Measurements from ENCODE around the gene ALKBH7.

The ALKBH7 gene

DNA sequence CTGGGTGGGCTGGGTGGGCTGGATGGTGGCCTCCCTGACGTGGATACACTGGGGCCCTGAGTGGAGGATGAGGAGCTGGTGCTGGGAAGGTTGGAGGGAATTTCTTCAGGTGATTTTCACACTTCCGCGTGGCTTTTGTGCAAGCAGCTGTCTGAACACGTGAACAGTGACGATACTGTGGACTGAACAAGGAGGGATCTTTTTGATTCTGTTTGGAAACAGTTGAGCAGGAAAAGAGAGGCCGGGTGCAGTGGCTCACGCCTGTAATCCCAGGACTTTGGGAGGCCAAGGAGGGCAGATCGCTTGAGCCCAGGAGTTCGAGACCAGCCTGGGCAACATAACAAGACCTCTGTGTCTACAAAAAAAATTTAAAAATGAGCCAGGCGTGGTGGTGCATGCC lies 29.5 kb downstream of the ALKBH7 start:
- DNase-seq, result no peak

DNA sequence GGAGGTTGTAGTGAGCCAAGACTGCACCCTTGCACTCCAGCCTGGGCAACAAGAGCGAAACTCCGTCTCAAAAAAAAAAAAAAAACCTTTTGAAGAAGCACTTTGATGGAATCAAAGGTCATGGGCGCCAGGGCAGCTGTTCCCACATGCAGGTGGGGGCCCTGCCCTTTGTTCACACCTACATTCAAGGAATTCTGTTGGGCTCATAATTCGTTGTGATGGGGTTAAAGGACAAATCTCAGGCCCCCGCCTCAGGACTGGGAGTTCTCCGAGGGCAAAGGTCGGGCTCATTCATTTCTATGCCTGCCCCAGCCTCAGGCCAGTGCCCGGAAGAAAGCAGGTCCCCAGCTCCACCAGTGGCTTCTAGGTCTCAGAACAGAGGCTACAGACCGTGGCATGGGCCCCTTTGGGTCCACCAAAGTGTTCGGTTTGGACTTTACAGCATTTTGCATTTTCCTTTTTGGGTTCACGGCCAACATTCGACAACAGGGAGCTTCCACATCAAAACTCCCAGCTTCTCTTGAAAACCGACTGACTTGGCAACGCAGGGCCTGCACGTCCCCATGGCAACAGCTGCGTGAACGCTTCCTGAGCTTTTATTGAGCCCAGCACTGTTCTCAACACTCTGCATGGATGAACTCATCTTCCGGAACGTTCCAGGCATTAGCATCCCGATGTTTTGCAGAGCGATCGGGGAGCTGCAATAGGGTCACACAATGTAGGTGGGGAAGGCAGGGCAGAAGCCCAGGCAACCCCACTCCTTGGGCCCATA lies 30.4 kb downstream of the ALKBH7 start:
- no peak for DNase-seq

DNA sequence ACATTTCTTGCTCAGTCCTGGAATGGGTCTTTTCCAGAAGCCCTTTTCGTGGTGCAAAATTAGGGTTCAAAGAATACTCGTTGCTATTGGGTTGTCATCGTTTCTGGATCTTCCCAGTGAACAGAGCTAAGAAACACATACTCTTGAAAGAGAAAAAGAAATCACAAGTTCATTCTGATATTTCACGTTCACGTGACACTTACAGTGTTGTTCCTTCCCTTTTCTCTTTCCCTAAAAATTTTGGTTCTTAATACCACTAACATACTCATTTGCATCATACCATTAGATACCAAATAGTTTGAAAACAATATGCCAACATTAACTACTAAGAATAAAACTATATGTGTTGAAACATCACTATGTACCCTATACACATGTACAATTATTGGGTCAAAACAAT lies 33.8 kb downstream of the ALKBH7 start:
- DNase-seq, result no peak

DNA sequence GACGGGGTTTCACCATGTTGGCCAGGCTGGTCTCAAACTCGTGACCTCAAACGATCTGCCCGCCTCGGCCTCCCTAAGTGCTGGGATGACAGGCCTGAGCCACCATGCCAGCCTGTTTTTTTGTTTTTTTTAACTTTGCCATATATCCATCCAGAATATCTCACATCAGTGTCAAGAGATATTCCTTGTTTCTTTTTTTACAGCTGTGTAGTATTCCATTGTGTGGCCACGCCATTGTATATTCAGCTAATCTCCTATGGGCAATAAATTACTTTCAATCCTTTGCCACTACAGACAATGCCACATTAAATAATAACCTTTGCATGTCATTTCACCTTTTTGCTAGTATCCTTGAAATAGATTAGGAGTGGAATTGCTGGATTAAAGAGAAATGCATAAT lies 36.8 kb downstream of the ALKBH7 start:
- no peak for DNase-seq

DNA sequence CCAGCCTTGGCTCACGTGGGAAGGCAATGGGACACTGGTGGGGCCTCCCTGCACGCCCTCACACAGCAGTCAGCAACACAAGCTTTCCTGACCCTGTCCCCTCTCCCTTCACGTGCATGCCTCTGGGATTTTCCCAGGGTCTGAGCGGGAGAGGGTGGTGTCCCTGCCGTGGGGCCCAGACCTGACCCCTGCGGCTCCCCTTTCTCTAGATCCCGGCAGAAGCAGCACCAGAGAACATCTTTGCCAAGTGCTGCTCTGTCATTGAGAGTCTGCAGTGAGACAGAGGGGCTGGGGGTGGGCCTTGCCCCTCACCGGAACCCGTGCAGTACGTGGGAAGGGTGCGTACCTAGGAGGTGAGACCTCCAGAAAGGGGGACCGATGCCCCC lies 39.5 kb downstream of the ALKBH7 start:
- DNase-seq, result no peak

DNA sequence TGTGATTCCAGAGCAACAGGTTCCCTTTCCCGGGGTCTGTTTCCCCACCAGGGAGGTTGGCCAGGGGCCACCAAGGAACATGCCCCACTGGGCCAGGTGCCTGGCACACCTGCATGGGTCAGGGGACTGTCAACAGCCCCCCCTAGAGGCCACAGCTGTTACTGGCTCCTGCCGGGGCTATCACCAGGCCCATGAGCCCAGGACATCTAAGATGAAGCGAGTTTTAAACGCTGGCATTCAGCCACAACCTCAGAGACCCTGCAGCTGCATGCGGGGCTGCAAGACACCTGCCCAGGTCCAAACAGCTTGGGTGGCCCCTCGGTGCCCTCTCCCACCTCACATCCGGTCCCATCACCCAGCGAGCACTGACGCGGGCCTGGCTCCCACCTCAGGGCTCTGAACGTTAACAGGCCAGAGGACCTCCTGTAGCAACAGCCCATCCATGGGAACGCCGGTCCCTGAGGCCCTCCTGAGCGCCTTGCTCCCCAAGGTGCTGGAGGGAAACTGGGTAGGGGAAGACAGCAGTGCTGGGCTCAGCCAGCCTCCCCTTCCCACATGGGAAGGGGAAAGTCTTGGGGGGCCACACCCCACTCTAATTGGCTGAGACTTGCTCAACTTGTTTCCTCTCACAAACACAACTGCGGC lies 40.0 kb downstream of the ALKBH7 start:
- DNase-seq, result no peak

DNA sequence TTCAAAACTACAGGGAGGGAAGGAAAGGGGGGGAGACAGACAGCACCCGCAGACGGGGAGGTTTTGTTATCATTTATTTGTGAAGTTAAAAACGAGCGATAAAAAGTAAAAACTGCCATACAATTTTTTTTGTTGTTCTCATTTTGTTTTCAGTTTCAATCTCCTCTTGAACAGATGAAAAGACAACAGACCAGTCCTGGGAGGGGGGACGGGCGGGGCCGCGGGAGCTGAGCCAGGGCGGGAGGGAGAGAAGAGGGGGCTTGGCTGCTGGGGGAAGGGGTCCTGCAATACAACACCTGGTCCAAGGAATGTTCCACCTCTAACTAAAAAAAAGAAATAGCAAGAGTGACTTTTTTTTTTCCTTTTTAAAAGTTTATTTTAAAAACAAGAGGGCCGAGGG lies 40.7 kb downstream of the ALKBH7 start:
- DNase-seq, result no peak

DNA sequence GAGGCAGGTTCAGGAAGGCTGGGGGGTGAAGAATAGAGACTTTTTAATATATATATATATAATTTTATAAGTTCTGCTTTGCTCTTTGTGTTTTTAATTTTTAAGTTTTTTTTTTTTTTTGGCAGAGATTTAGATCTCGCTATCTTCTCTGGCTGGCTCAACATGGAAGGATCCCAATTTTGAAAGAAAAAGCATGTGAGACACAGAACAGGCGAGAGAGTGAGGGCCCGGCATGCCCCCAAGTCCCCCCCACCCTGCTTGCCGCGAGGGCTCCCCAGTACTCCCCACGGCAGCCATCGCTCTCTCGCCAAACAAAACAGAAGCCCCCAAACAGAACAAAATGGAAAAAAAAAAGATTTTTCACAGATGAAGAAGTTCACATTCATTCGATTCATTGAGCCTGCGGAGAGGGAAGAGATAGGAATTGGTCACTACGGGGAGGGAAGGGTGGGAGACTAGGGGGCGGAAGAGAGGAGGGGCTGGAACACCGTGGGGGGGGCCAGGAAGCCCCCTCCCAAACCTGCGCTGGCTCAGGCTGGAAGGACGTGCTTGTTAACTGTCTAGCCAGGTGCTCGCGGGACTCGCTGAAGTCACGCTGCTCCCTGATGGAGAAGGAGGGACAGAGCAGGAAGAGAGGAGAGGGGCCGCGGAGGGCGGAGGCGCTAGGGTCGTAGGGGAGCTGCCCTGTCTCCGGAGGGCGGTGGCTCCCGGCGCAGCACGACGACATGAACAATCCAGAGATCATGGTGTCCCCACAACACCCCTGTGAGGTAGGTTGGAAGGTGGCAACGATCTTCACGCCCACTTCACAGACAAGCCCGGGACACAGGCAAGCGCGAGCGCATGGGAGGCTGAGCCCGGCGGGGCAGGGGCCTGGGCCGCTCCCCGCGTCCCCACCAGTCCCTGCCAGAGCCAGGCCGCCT lies 41.4 kb downstream of the ALKBH7 start:
- DNase-seq, result no peak

DNA sequence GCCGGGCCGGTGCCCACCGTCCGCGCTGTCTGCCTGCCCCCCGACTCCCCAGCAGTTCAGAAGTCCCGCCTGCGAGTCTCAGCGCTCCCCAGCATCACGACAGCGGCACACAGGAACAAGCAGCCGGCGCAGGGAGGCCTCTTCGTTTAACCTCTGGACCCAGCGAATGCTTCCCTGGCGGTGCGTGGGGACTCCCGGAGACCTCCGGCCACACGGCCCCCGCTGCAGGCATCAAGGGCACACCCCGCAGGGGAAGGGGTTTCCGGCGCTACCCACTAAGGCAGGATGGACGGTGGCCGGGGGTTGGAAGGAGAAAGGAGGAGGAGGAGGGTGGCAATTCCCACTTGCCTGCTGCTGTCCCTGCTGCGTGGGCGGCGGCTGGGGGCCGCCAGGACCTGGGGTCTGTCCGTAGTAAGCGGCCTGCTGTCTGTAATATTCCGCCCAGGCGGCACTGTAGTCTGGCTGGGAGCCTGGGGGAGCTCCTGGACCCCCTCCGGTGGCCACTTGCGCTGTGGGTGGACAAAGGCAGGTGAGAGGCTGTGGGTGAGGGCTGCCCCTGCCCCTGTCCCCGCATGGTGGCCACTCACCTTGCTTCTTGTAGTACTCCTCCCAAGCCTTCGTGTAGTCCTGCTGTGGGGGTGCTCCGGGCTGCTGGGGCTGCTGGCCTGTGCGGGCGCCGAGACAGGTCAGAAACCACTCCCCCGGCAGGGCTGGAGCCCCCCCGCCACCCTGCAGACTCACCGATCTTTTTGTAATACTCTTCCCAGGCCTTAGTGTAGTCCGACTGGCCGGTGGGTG lies 42.4 kb downstream of the ALKBH7 start:
- DNase-seq, result no peak

DNA sequence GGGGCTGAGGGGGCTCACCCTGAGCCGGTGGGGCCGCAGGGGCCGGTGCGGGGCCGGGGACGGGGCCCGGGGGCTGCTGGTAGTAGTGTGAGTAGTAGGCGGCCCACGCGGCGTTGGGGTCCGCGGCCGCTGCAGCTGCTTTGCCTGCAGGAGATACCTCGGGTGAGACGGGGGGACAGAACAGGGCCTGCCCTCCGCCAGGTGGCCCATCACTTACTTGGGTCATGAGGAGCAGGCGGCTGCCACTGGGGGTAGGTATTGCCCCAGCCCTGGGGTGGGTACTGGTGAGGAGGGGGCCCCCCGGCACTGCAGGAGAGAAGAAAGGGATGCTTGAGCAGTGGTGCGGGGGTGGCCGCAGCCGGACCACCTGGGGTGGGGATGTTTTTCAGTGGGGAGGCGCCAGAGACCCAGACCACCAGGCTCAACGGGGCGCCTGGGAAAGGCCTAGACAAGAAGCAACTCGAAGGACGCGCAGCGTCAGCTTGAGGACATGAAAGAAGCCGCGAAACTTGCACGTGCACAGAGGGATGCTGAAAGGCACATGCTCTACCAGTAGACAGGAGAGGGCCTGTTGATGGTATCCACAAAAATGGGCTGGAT lies 43.1 kb downstream of the ALKBH7 start:
- DNase-seq, result no peak

DNA sequence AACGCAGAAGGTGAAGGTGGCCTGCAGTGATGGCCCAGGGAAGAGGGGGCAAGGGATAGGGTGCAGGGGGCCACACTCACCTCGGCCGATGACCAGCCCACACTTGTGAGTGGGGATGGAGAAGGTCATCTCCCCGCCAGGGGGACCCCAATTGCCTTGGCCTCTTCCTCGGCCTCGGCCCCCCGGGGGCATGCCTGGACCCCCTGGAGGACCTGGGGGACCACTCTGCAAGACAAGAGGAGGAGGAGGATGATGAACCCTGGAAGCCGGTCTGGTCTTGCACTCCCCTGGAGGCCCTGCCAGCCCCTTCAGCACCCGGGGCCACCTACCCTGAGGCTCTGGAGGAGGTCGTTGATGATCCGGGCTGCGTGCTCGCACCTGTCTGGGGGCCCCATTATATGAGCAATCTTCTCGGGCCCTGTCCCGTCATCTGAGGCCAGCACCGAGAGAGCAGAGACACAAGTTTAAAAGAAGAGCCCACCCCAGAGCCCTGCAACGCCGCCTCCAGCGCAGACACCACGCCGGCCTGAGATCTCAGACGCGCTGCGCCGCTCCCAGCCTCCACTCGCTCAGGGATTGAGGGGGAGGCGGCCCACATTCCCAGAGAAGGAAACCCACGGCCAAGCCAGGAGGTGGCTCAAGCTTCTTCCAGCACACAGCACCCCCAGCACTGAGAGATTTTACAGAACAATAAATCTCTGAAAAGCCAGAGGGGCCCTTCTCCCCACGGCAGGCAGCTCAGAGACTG lies 44.2 kb downstream of the ALKBH7 start:
- DNase-seq, result no peak

DNA sequence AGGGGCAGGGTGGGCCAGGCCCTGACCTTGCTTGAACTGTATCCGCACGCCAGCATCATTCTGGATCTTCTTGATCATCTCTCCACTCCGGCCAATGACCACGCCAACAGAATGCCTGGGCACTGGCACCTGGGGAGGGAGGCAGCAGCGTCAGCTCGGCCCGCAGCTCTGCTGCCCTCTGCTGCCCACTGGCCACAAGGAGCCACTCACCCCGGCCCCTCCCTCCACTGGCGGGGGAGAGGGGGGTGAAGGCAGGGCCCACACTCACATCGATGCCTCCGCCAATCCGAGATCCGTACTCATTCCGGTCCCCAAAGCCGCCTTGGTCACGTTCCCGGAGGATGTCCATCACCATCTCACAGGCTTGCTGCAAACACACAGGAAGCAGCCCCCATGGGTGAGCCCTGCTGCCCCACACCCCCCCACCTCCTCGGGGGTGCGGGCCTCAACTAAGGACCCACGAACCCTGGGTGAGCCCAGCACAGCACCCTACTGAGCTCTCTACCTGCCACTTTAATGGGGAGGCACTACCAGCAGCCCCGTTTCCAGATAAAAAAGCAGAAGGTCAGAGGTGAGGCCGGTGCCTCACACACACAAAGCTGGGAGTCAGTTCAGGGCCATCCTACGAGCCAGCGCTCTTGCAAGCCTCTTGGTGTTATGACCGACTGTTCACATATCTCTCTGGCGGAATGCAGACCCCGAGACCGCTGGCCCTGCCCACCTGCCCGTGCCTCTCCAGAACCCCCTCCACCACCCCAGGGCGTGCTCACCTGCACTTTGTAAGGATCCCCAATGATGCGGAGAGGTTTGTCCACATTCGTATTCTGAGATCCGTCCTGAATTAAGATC lies 45.3 kb downstream of the ALKBH7 start:
- DNase-seq, result no peak

- DNase-seq, result no peak
Measured at GRCh38 chr19:6418562-6418932, 46.0 kb downstream of the ALKBH7 start.

- no peak for DNase-seq
Measured at GRCh38 chr19:6421075-6422014, 48.8 kb downstream of the ALKBH7 start.

DNA sequence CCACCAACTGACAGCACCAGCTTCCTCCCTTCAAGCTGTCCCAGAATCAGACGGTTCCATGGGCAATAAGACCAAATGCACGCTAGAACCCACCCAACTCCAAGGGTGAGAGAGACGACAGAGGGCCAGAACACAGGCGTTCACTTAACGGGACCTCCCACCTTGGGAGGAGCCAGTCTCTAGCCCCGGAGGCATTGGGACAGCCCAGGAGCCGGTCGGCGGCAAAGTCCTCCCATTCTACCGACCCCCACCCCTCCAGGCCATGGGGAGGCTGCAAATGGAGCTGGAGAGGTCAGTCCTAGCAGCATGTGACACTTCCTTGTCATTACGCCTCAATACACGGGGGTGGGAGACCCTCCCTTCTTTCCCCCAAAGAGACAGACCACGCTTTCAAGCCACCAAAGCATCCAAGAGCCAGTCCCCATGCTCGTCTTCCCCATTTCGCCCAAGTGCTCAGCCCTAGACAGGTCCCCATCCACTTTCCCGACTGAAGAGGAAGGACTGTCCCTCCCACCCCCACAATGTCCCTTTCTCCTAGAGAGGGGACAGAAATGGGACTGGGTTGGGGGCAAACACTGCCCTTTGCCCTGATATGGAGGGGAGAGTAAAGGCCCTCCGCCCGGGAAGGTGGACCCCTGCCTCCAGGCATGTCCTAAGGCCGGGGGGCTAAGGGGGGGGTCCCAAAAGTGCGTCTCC lies 51.1 kb downstream of the ALKBH7 start:
- peak; percentile 27 to 67 for DNase-seq

GRCh38 chr19:6424195-6424938 lies 51.8 kb downstream of the ALKBH7 start, which contains the start of gene KHSRP:
TSS of gene KHSRP (minus strand) at chr19:6424811. CDS start at chr19:6424701, 110 bp downstream.
- no peak for DNase-seq
